PC-3 (cell line): Measurements from ENCODE around the gene MRPL28.

Experiments used
- CTCF ChIP-seq: fragments of 300-600 bp; sonication (generic); conservative IDR thresholded peaks from 2 replicates; pipeline ENCODE4 v1.5.1; 2017; ENCODE audit warnings: antibody characterized with exemption, low read depth, mild to moderate bottlenecking, low read length
- EZH2phosphoT487 ChIP-seq: fragments of 300-600 bp; sonication (generic); IDR thresholded peaks from 2 replicates; pipeline ENCODE4 v1.6.1; 2018; ENCODE audit warnings: mild to moderate bottlenecking, antibody characterized with exemption, low read length, borderline replicate concordance

DNA sequence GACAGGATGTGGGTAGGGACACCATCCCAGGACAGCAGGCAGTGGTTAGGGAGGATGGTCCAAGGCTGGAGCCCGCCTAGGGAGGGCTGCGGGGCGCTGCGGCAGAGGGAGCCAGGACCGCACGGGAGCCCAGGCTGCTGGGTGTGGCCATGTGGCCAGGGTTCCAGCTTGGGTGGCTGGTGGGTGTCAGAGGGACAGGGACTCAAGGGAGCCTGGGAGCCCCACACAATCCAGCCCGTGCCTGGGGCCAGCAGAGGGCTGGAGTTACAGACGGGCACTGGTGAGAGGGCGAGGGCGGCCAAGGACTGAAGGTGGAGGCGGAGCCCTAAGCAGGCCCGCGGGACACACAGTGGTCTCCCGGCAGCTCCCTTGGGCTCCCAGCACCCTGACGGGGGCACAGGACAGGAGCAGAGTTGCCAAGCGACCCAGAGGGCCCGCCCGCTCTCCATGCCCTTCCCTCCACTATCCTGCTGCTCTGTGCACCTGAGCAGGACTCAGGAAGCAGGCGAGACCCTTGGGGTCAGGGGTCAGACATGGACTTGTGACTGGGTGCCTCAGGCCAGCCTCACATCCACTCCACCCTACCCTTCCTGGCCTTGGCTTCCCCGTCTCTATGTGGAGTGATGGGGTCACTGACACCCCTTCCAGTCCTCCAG lies 7.1 kb downstream of the MRPL28 start:
- TF ChIP-seq CTCF (no peak), EZH2phosphoT487 (no peak)
